GM21360 (cell line): ENCODE data around the gene THSD4.
"Not testable (repeated sequence)": the region's sequence is repeated elsewhere in the genome, so short reads cannot be mapped to it uniquely, and the experiment has no call there.

Source experiments
- ATAC-seq: cut with Tn5 transposase; IDR thresholded peaks from one replicate; pipeline ENCODE4 v1.9.1; 2021; ENCODE audit warnings: mild to moderate bottlenecking, moderate library complexity; ENCODE audit not compliant: unreplicated experiment

THSD4 gene

GRCh38 chr15:71314956-71315537, 199.8 kb downstream of the THSD4 start:
- no peak for ATAC-seq

- no peak for ATAC-seq
These were observed 201.6 kb downstream of the THSD4 start for GRCh38 chr15:71316911-71317310.

DNA sequence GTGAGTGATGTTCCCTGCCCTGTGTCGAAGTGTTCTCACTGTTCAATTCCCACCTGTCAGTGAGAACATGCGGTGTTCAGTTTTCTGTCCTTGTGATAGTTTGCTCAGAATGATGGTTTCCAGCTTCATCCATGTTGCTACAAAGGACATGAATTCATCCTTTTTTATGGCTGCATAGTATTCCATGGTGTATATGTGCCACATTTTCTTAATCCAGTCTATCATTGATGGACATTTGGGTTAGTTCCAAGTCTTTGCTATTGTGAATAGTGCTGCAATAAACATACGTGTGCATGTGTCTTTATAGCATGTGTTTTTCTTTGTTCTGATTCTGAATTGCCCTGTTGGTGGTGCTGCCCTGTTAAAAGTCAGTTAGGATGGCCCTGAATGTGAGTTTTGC, 204.2 kb downstream of the THSD4 start:
- not testable (repeated sequence) for ATAC-seq

GRCh38 chr15:71319935-71320334, 204.7 kb downstream of the THSD4 start:
- no peak for ATAC-seq

DNA sequence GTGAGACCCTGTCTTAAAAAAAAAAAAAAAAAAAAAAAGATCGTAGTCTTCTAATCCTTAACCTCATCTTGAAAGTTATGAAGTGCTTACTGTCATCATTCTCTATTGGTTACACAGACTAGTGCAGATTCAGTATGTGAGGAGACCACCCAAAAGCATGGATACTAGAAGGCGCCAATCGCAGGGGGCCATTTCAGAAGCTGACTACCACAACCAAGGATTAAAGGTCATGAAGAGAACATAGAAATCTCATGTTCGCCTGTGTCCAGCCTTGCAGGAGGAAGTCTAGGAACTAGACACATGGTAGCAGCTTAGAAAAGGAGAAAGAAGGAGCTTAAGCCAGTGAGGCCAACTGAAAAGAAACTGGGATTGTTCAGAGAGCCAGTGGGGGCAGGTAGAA, 207.8 kb downstream of the THSD4 start:
- ATAC-seq, result no peak

DNA sequence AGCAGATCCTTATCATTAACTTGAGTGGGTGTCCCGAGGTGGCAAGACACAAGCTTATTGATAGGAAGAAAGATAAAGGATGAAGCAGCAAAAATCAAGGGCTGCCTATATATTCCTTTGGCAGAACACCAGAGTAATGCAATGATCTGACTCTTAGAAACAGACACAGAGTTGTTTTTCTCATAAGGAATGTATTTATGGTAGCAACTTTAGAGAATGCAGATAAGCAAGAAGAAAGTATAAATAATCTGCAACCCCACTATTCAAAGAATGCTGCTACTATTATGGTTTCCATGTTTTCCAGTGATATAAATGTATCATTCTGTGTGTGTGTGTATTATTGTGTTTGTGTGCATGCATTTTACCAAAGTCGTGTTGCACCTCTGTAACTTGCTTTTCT, 208.3 kb downstream of the THSD4 start:
- no peak for ATAC-seq

DNA sequence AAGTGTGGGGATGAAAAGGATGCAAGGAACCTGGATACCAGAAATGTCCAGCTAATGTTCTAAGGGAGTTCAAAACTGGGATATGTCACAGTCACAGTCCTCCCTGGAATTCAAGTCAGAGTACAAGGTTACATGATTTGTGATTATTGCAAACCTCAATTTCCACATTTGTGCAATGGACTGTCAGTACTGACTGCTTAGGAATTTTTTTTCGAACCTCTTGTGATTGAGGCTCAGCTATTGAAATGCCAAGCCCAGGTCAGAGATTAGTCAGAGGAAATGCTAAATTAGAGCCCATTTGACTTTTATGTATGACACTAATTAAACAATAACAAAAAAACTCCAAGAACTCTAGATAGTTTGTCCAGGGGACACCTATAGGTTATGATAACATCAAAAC, 210.2 kb downstream of the THSD4 start:
- no peak for ATAC-seq

GRCh38 chr15:71328453-71328852, 213.2 kb downstream of the THSD4 start:
- ATAC-seq, result no peak

DNA sequence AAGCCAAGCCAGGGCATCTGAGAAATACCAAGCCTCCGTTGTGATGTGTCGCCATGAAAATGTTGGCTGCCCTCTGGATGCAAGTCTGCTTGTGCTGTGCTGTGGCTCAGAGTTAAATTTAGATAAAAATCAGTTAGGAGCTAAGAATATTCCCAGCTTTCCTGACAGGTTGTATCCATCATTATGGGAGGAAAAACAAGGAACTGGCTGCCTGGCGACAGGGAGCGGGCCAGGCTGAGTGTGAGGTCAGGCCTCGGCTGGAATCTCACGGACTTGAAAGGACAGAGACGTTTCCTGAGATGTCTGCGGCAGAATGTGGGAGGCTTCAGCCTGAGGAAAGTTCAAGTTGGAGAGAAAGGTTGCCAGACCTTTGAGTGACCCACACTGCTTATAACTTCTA, 213.8 kb downstream of the THSD4 start:
- ATAC-seq, result no peak

DNA sequence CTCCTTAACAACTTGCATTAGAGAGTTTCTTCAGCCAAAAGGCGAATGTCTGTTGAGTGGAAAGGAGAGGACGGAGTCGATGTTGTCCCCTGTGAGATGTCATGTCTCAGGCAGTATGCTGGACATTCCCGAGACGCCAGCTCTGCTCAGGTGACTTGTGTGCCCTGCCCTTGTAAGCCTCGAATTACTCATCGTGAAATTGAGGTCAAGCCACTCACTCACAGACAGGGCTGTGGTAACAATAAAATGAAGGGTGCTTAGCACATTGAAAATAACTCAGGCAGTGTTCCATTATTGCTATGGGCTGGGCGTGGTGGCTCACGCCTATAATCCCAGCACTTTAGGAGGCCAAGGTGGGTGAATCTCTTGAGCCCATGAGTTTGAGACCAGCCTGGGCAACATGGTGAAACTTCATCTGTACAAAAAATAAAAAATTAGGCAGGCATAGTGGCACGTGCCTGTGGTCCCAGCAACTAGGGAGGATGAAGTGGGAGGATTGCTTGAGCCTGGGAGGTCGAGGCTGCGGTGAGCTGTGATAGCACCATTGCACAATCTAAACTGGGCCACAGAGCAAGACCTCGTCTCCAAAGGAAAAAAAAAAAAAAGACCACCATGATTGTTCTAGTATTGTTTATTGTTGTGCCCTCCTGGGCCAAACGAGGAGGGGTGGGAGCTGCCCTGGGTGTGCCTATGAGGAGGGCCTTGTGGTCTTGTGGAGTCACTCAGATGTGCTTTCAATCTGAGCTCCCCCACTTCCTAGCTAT, 214.4 kb downstream of the THSD4 start:
- ATAC-seq, result no peak

GRCh38 chr15:71330638-71331162, 215.4 kb downstream of the THSD4 start:
- no peak for ATAC-seq

GRCh38 chr15:71331173-71331572, 215.9 kb downstream of the THSD4 start:
- ATAC-seq, result no peak

DNA sequence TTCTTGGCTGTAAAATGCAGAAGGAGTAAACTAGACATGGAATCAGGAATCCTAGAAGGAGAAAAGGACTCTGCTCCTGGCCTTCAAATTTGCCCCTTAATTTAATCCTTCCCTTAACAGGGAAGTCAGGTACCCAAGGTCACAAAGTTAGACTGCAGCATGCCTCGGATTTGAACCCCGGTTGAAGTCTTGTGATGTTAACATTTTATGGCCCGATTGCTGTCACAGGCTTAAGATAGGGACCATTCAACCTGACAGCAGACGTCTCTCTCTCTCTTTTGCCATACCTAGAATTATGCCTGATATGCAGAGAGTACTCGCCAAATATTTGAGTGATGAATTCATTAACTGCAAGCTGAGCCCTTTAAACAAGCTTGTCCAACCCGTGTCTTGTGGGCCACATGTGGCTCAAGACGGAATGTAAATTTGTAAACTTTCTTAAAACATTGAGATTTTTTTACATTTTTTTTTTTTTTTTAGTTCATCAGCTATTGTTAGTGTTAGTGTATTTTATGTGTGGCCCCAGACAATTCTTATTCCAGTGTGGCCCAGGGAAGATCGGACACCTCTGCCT, 217.2 kb downstream of the THSD4 start:
- ATAC-seq, result no peak

DNA sequence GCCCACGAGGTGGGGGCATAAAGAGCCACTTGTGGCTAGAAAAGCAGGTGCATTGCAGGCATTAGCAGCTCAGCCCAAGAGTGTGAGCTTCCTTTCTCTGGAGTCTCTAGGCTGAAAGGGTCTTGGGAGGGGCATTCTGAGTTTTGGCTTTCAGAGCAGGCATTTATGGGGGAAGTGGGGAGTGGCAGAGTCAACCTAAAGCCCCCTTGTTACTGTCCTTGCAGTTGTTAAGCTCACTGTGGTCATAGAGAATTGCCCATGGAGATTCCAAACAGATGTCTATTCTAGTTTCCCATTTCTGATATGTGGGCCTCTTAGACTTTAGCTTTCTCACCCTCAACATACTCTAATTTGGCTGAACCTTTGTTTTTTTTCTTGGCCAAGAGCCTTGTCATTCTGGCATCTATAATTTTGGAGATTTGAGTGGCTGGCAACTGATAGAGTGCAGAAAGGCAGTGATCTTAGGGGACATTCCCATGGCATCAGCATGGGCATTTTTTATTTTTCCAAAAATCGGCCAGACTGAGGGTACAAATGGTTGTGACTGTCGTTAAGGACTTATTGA, 217.9 kb downstream of the THSD4 start:
- ATAC-seq, result no peak

DNA sequence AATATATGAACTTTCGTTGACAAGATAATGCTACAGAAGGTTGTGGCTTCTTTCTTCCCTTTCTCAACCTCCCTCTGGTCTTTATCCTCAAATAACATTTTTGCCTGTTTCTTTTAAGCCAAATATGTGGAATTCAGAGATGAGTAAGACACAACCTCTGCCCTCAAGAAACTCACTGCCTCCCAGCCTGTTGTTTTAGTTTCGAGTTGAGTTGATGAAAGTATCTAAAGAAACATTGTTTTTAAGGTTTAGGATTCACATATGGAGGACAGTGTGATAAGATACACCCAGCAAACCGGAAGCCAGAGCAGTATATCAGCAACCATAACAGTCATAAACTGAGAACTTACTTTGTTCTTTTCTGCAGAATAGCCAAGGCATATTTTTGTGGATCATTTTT, 218.6 kb downstream of the THSD4 start:
- ATAC-seq, result no peak

DNA sequence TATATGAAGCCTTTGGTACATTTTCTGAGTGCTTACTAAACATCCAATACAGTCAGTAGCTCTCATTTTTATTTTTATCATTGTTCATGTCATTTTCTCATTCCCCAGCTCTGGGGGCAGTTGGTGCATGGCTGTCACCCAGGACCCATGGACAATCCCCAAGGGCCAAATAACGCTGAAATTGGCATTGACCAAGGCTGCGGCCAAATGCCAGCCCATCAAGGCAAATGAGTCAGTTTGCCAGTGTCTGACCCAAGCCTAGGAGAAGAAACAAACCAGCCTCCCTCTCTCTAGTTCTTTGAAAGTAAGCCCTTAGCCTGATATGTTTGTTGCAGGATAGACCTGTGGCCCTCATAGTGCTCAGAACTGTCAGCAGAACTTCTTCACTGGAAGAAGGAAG, 219.2 kb downstream of the THSD4 start:
- ATAC-seq, result no peak

DNA sequence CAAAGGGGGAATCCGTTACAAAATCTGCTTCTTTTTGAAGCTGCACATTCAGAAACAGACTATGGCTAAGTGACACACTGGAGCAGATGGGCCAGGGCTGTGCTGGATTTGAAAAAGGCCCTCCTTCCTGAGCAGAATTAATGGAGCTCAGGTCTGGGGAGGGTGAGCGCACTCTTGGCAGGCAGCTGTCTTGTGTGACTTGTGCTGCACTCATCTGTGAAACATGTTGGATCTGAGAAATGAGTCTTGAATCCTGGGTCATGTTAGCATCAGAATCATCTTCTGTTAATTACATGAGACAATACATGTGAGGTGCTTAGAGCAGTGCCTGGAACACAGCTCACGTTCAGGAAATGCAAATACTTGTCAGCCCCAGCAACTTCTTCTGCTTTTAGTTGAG, 219.6 kb downstream of the THSD4 start:
- ATAC-seq, result no peak

DNA sequence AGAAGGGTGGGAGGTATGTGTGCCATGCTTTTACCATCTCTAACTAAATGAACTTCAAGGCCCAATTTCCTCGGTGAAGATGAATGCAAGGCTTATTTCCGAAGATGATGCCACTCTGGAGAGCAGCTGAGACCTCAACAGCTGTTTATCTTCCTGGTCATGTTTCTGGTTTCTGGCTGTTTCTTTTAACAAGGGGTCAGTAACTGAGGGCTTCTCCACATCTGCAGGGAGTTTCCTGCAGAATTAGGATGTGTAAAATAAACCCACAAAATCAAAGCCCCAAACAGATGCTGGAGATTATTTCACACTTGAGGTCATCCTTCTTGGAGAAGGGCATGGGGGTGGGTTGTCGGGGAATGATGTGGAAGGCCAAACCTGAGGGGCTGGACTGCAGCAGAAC, 220.3 kb downstream of the THSD4 start:
- ATAC-seq, result no peak

GRCh38 chr15:71336671-71337070, 221.4 kb downstream of the THSD4 start:
- no peak for ATAC-seq

- no peak for ATAC-seq
These were observed 222.1 kb downstream of the THSD4 start for GRCh38 chr15:71337197-71337845.

- ATAC-seq, result no peak
These were observed 223.0 kb downstream of the THSD4 start for GRCh38 chr15:71338265-71338664.
